H1 (cell line): ENCODE data around the gene SLAIN2. TPM values are rescaled to one million over a fixed set of nuclear protein-coding genes. Genes with fewer than 3 reads are reported as not detected.

Source experiments
- CTCF ChIA-PET: fragments of 300-600 bp; sonication (Branson Sonifier 250); formaldehyde crosslinking; loops from one replicate; lab custom pipeline; 2021; ENCODE audit not compliant: partially characterized antibody; lab: Charles Lee
- POLR2A ChIA-PET: fragments of 300-600 bp; sonication (Branson Sonifier 250); formaldehyde crosslinking; loops from one replicate; lab custom pipeline; 2021; ENCODE audit warnings: inconsistent platforms; ENCODE audit not compliant: partially characterized antibody; lab: Charles Lee
- DNase-seq, 2 experiments: peaks; one replicate each; pipeline versions ENCODE4 v3.0.0 to v3.0.0-alpha.2; 2010 to 2022; ENCODE audit warnings: low spot score in 2 of 2, low read depth in 1 of 2, mixed read lengths in 1 of 2
- FAIRE-seq: peaks from 2 replicates; lab custom pipeline; 2011; peaks lifted over from hg19 to GRCh38; lab: Jason Lieb, UNC
- H2AFZ ChIP-seq: 2 replicates; pipeline ENCODE4 v1.8.1; 2012; ENCODE audit warnings: low read length, inconsistent platforms
- H2AK5ac ChIP-seq: 2 replicates; pipeline ENCODE4 v1.6.1; 2013; ENCODE audit warnings: low read depth, low read length
- H2BK120ac ChIP-seq: replicated peaks from 2 replicates; pipeline ENCODE3; 2013; ENCODE audit warnings: low read depth, low read length, inconsistent platforms
- H2BK12ac ChIP-seq: 2 replicates; pipeline ENCODE4 v1.6.1; 2013; ENCODE audit warnings: low read depth, low read length
- H2BK15ac ChIP-seq: 2 replicates; pipeline ENCODE4 v1.6.1; 2013; ENCODE audit warnings: low read length
- H2BK20ac ChIP-seq: 2 replicates; pipeline ENCODE4 v1.6.1; 2013; ENCODE audit warnings: low read length
- H2BK5ac ChIP-seq: 2 replicates; pipeline ENCODE4 v1.6.1; 2013; ENCODE audit warnings: low read depth, low read length
- H3K14ac ChIP-seq: 2 replicates; pipeline ENCODE4 v1.6.1; 2013; ENCODE audit warnings: inconsistent platforms; ENCODE audit not compliant: insufficient read length
- H3K18ac ChIP-seq: 2 replicates; pipeline ENCODE4 v1.6.1; 2013; ENCODE audit warnings: low read length; ENCODE audit errors: extremely low read depth
- H3K23ac ChIP-seq: 2 replicates; pipeline ENCODE4 v1.6.1; 2013; ENCODE audit warnings: inconsistent platforms; ENCODE audit not compliant: insufficient read length
- H3K23me2 ChIP-seq: 2 replicates; pipeline ENCODE4 v1.6.1; 2013; ENCODE audit warnings: low read depth, low read length
- H3K27ac ChIP-seq: 2 replicates; pipeline ENCODE4 v1.6.1; 2011; ENCODE audit warnings: low read depth, low read length, inconsistent platforms
- H3K27me3 ChIP-seq, 4 experiments: replicated peaks in 1 of 4; 1 replicate in 1 of 4; 2 replicates in 3 of 4; pipeline versions ENCODE4 v1.6.1 to v1.8.1; 2011 to 2013; ENCODE audit warnings: low read length in 3 of 4, mild to moderate bottlenecking in 3 of 4, inconsistent platforms in 2 of 4, mixed read lengths in 2 of 4, moderate library complexity in 1 of 4; ENCODE audit not compliant: control insufficient read depth in 3 of 4, insufficient read depth in 3 of 4; ENCODE audit errors: extremely low read depth in 1 of 4
- H3K36me3 ChIP-seq, 4 experiments: 2 replicates each; pipeline versions ENCODE4 v1.6.1 to v1.8.1; 2011 to 2013; ENCODE audit warnings: mild to moderate bottlenecking in 4 of 4, low read length in 3 of 4, moderate library complexity in 2 of 4, control low read depth in 1 of 4, inconsistent platforms in 1 of 4; ENCODE audit not compliant: insufficient read depth in 4 of 4, control insufficient read depth in 2 of 4
- H3K4ac ChIP-seq: replicated peaks from 2 replicates; pipeline ENCODE3; 2013; ENCODE audit warnings: low read length, low read depth, mixed read lengths, inconsistent platforms; ENCODE audit not compliant: insufficient read length
- H3K4me1 ChIP-seq, 4 experiments: replicated peaks in 1 of 4; 1 replicate in 1 of 4; 2 replicates in 3 of 4; pipeline versions ENCODE4 v1.6.1 to v1.8.1; 2011 to 2013; ENCODE audit warnings: low read length in 3 of 4, inconsistent platforms in 2 of 4, mixed read lengths in 1 of 4; ENCODE audit not compliant: insufficient read depth in 4 of 4, control insufficient read depth in 3 of 4
- H3K4me2 ChIP-seq, 2 experiments: 2 replicates each; pipeline versions ENCODE4 v1.6.1 to v1.8.1; 2011 to 2013; ENCODE audit warnings: low read depth in 2 of 2, low read length in 2 of 2, control low read depth in 1 of 2, inconsistent platforms in 1 of 2, mild to moderate bottlenecking in 1 of 2; ENCODE audit not compliant: insufficient read depth in 1 of 2
- H3K4me3 ChIP-seq, 4 experiments: fragments of 200-600, 300-600 bp in 1 of 4; sonication (generic), shearing (Covaris generic), sonication (Bioruptor Twin) in 1 of 4; 2 replicates each; pipeline versions ENCODE4 v1.5.1 to v1.8.1; 2011 to 2016; ENCODE audit warnings: low read length in 4 of 4, low read depth in 3 of 4, control low read depth in 2 of 4, inconsistent platforms in 2 of 4, mild to moderate bottlenecking in 2 of 4, mixed read lengths in 1 of 4, moderate library complexity in 1 of 4; ENCODE audit not compliant: insufficient read depth in 2 of 4; ENCODE audit errors: extremely low read depth in 1 of 4
- H3K56ac ChIP-seq: replicated peaks from 2 replicates; pipeline ENCODE3; 2013; ENCODE audit warnings: low read depth, mild to moderate bottlenecking, mixed read lengths, low read length, inconsistent platforms; ENCODE audit not compliant: insufficient read length
- H3K79me1 ChIP-seq: 2 replicates; pipeline ENCODE4 v1.6.1; 2013; ENCODE audit warnings: low read depth, low read length, control low read depth
- H3K79me2 ChIP-seq, 2 experiments: 2 replicates each; pipeline versions ENCODE4 v1.6.1 to v1.8.1; 2012 to 2013; ENCODE audit warnings: low read length in 2 of 2, mild to moderate bottlenecking in 2 of 2, inconsistent platforms in 1 of 2; ENCODE audit not compliant: insufficient read depth in 2 of 2, control insufficient read depth in 1 of 2
- H3K9ac ChIP-seq, 4 experiments: replicated peaks in 1 of 4; 1 replicate in 1 of 4; 2 replicates in 3 of 4; pipeline versions ENCODE4 v1.6.1 to v1.8.1; 2011 to 2013; ENCODE audit warnings: low read depth in 3 of 4, low read length in 3 of 4, control low read depth in 2 of 4, mild to moderate bottlenecking in 2 of 4, moderate library complexity in 2 of 4, inconsistent platforms in 1 of 4; ENCODE audit errors: extremely low read depth in 1 of 4
- H3K9me3 ChIP-seq, 2 experiments: 2 replicates each; pipeline versions ENCODE4 v1.6.1 to v1.8.1; 2012 to 2013; ENCODE audit warnings: mild to moderate bottlenecking in 2 of 2, moderate library complexity in 2 of 2, control low read depth in 1 of 2, inconsistent platforms in 1 of 2, low read depth in 1 of 2, low read length in 1 of 2, mixed read lengths in 1 of 2; ENCODE audit not compliant: insufficient read depth in 2 of 2
- H4K20me1 ChIP-seq, 2 experiments: replicated peaks in 1 of 2; 2 replicates each; pipeline versions ENCODE3 to v1.8.1; 2011 to 2013; ENCODE audit warnings: inconsistent platforms in 2 of 2, low read length in 2 of 2, mild to moderate bottlenecking in 1 of 2; ENCODE audit not compliant: insufficient read depth in 2 of 2, control insufficient read depth in 1 of 2
- H4K5ac ChIP-seq: 2 replicates; pipeline ENCODE4 v1.6.1; 2013; ENCODE audit warnings: low read length, low read depth, mixed read lengths, inconsistent platforms; ENCODE audit not compliant: insufficient read length
- H4K8ac ChIP-seq: 2 replicates; pipeline ENCODE4 v1.8.0; 2013; ENCODE audit warnings: mild to moderate bottlenecking, moderate library complexity, low read length, inconsistent platforms; ENCODE audit not compliant: insufficient read depth; ENCODE audit errors: extremely low read depth
- H4K91ac ChIP-seq: replicated peaks from 2 replicates; pipeline ENCODE3; 2013; ENCODE audit warnings: low read length, mixed read lengths, inconsistent platforms; ENCODE audit not compliant: insufficient read length
- EP300 ChIP-seq, 2 experiments: IDR thresholded peaks; 1 replicate in 1 of 2; 2 replicates in 1 of 2; pipeline ENCODE4 v1.6.1; 2011 to 2012; ENCODE audit warnings: low read depth in 2 of 2, low read length in 2 of 2, mild to moderate bottlenecking in 2 of 2, borderline replicate concordance in 1 of 2, inconsistent platforms in 1 of 2, moderate library complexity in 1 of 2
- EZH2 ChIP-seq: fragments of 200-600 bp; sonication (generic); IDR thresholded peaks from 2 replicates; pipeline ENCODE4 v1.7.1; 2012; ENCODE audit warnings: low read depth, mild to moderate bottlenecking, moderate library complexity, low read length, inconsistent platforms; ENCODE audit not compliant: severe bottlenecking
- GABPA ChIP-seq: IDR thresholded peaks from 2 replicates; pipeline ENCODE4 v1.6.1; 2011; ENCODE audit warnings: mild to moderate bottlenecking, low read length, moderate library complexity, borderline replicate concordance; ENCODE audit not compliant: insufficient read depth
- POLR2A ChIP-seq, 2 experiments: IDR thresholded peaks; 1 replicate in 1 of 2; 2 replicates in 1 of 2; pipeline ENCODE4 v1.6.1; 2011; ENCODE audit warnings: low read depth in 2 of 2, low read length in 2 of 2, mild to moderate bottlenecking in 2 of 2; ENCODE audit errors: control extremely low read depth in 1 of 2
- SIRT6 ChIP-seq: IDR thresholded peaks from one replicate; pipeline ENCODE4 v1.7.1; 2012; ENCODE audit warnings: low read length, inconsistent platforms
- WGBS, 2 experiments: shearing (Covaris generic) in 1 of 2; methylation state at CpG; one replicate each; pipeline versions ENCODE4 v1.1.6 to v1.1.7; 2013 to 2015; ENCODE audit warnings: low lambda C conversion rate in 2 of 2, mixed read lengths in 2 of 2, inconsistent platforms in 1 of 2, low coverage in 1 of 2, missing lambda C conversion rate in 1 of 2; ENCODE audit not compliant: insufficient replicate concordance in 2 of 2, insufficient coverage in 1 of 2, insufficient read length in 1 of 2; ENCODE audit errors: extremely low coverage in 1 of 2, missing lambda C conversion rate in 1 of 2; 5-methylcytosine and 5-hydroxymethylcytosine counted together
- polyA plus RNA-seq, 7 experiments: library from polyadenylated mRNA; depleted of rRNA in 3 of 7; stranded (reverse) in 5 of 7; unstranded in 2 of 7; fragments of >200 nt in 5 of 7; fragments of 200-250 nt in 2 of 7; gene quantifications; 1 replicate in 5 of 7; 2 replicates in 1 of 7; 4 replicates in 1 of 7; pipeline versions ENCODE4 v1.2.1 to v1.2.3, GENCODE V29; 2011 to 2013; ENCODE audit warnings: missing spikeins in 2 of 7, mixed read lengths in 2 of 7
- total RNA-seq: library from RNA; stranded (reverse); fragmentation: NEBNext Ultra II Directional; extraction: Animal tissue kit (Norgen Biotek cat#: 25700); gene quantifications from 2 replicates; pipeline ENCODE4 v1.2.1, GENCODE V29; 2021

Gene SLAIN2
- total and polyA plus RNA-seq, 2 of the 8 experiments (the other 6 are each of a cell fraction or from before 2014, with no cell fraction given): 8.2 to 40.0 TPM

DNA sequence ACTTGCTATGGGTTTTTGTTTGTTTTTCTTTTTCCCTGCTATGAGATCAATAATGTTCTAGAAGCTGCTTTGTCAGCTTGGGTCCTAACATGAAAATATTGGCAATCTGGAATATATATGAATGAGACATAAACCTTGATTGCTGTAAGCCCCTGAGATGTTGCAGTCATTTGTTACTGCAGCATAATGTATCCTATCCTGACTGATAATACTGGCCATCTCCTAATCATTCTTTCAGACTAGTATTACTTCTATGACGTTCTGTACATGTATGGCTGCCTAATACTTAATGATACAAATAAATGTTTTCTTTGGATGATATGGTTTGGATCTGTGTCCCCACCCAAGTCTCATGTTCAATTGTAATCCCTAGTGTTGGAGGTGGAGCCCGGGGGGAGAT lies 19.3 kb upstream of the SLAIN2 start:
- Histone ChIP-seq H3K27ac (no peak overlapping the region), H2BK12ac (no peak overlapping the region), H2AK5ac (no peak overlapping the region), H3K9ac (no peak overlapping the region), H3K9me3 (no peaks in the 10 kb centered on the region), H4K91ac (no peak overlapping the region), H3K23me2 (no peaks in the 10 kb centered on the region), H2BK20ac (no peak overlapping the region), H3K56ac (no peak overlapping the region), H3K14ac (no peak overlapping the region), H3K23ac (no peak overlapping the region), H3K4me1 (no peaks in the 10 kb centered on the region), H4K5ac (no peak overlapping the region), H3K36me3 (no peaks in the 10 kb centered on the region; a peak in 1 of 8 replicates), H4K20me1 (no peaks in the 10 kb centered on the region), H4K8ac (no peak overlapping the region), H3K79me2 (no peaks in the 10 kb centered on the region), H2BK120ac (no peak overlapping the region), H2BK5ac (no peak overlapping the region), H3K4me2 (no peak overlapping the region), H3K79me1 (no peaks in the 10 kb centered on the region), H3K27me3 (no peaks in the 10 kb centered on the region), H2AFZ (no peak overlapping the region), H2BK15ac (no peak overlapping the region)
- no peak for DNase-seq
- FAIRE-seq: no peak
- CTCF ChIA-PET: interaction anchor here (1.9 to 2.1 kb wide), 2 partner anchors 18 to 32 kb away, joined by 4 read pairs; no protein-coding TSS in a partner anchor
- 84% methylated on average over 2 of the region's 2 CpGs; no CpG with 5 or more reads in 1 of the 2 experiments for WGBS, 2 experiments
- POLR2A ChIA-PET: interaction anchor here (1.1 kb wide), 1 partner anchor 208 kb away, joined by 3 read pairs; no protein-coding TSS in a partner anchor
- no peak for TF ChIP-seq EZH2
- TF ChIP-seq GABPA: no peak
- TF ChIP-seq POLR2A (IDR thresholded peaks at IDR 0.05; ENCODE audit: control extremely low read depth in 1 of 2, low read depth in 2 of 2, low read length in 2 of 2): no peak
- no peak for TF ChIP-seq EP300 (IDR thresholded peaks at IDR 0.05; ENCODE audit: borderline replicate concordance in 1 of 2, low read depth in 2 of 2, low read length in 2 of 2)
- no peak for TF ChIP-seq SIRT6
- TF ChIP-seq, all 59 proteins: peak for 0
- H3K4ac ChIP-seq: no peak overlapping the region
- H3K18ac ChIP-seq: no peak overlapping the region
- H3K4me3 ChIP-seq: no peak overlapping the region
